K562 (cell line): ENCODE measurements around the gene GPHN. TPM values are rescaled to one million over a fixed set of nuclear protein-coding genes. Genes with fewer than 3 reads are reported as not detected.

ENCODE experiments used
- CHAMP1 ChIP-seq: fragments of 450-650 bp; IDR thresholded peaks from 2 replicates; pipeline ENCODE4 v1.6.1; 2016; ENCODE audit warnings: mild to moderate bottlenecking
- CXXC5 ChIP-seq: fragments of 250-450 bp; sonication (Bioruptor Pico); IDR thresholded peaks from 2 replicates; pipeline ENCODE4 v1.8.0; 2022; ENCODE audit warnings: inconsistent platforms, mild to moderate bottlenecking, moderate library complexity
- E2F6 ChIP-seq, 2 experiments: IDR thresholded peaks; 2 replicates each; pipeline ENCODE4 v1.6.1; 2011; ENCODE audit warnings: borderline replicate concordance in 1 of 2, control low read depth in 1 of 2, low read depth in 1 of 2, low read length in 1 of 2, mild to moderate bottlenecking in 1 of 2, mixed read lengths in 1 of 2, moderate library complexity in 1 of 2; ENCODE audit not compliant: insufficient read depth in 1 of 2, insufficient read length in 1 of 2, poor library complexity in 1 of 2, severe bottlenecking in 1 of 2; ENCODE audit errors: extremely low read depth in 1 of 2
- PKNOX1 ChIP-seq: fragments of 450-650 bp; IDR thresholded peaks from 2 replicates; pipeline ENCODE4 v1.6.1; 2016
- REST ChIP-seq, 2 experiments: fragments of 450-650 bp; formaldehyde crosslinking in 1 of 2; IDR thresholded peaks; 2 replicates each; pipeline versions ENCODE4 v1.4.0 to v1.6.1; 2014 to 2020; ENCODE audit warnings: mild to moderate bottlenecking in 2 of 2, borderline replicate concordance in 1 of 2, low read depth in 1 of 2
- ZNF395 ChIP-seq: fragments of 200-800 bp; sonication (Bioruptor generic); IDR thresholded peaks from 2 replicates; pipeline ENCODE4 v1.6.1; 2017; ENCODE audit warnings: missing genetic modification characterization, missing compliant biosample characterization
- ZNF639 ChIP-seq, 2 experiments: fragments of 200-800 bp in 1 of 2; sonication (Bioruptor generic) in 1 of 2; sonication (generic) in 1 of 2; formaldehyde crosslinking in 1 of 2; IDR thresholded peaks in 1 of 2; conservative IDR thresholded peaks in 1 of 2; 2 replicates each; pipeline versions ENCODE4 v1.5.0 to v1.6.1; 2016 to 2020; ENCODE audit warnings: missing compliant biosample characterization in 1 of 2, missing genetic modification characterization in 1 of 2, missing genetic modification reagents in 1 of 2
- polyA plus RNA-seq, 8 experiments: library from polyadenylated mRNA; depleted of rRNA in 4 of 8; stranded (reverse) in 5 of 8; unstranded in 3 of 8; fragments of >200 nt; fragmentation: Nextera tagmentation in 2 of 8; fragmentation: Illumina TruSeq in 1 of 8; extraction: Ambion mirVana in 2 of 8; extraction: Trizol in 1 of 8; gene quantifications; 2 replicates each; pipeline versions ENCODE4 v1.2.1 to v1.2.3, GENCODE V29; 2011 to 2014; ENCODE audit warnings: inconsistent platforms in 1 of 8, missing spikeins in 1 of 8
- total RNA-seq, 7 experiments: library from RNA; depleted of rRNA in 6 of 7; stranded (reverse); fragments of >200 nt in 6 of 7; fragmentation: Illumina TruSeq in 2 of 7; extraction: Trizol in 2 of 7; gene quantifications; 2 replicates each; pipeline versions ENCODE4 v1.2.1 to v1.2.3, GENCODE V29; 2011 to 2021; ENCODE audit warnings: low replicate concordance in 1 of 7

Gene GPHN
- total and polyA plus RNA-seq, 9 of the 15 experiments (the other 6 are each of a cell fraction or from before 2014, with no cell fraction given) = 5.9 to 16.0 (median 11.4) TPM

DNA sequence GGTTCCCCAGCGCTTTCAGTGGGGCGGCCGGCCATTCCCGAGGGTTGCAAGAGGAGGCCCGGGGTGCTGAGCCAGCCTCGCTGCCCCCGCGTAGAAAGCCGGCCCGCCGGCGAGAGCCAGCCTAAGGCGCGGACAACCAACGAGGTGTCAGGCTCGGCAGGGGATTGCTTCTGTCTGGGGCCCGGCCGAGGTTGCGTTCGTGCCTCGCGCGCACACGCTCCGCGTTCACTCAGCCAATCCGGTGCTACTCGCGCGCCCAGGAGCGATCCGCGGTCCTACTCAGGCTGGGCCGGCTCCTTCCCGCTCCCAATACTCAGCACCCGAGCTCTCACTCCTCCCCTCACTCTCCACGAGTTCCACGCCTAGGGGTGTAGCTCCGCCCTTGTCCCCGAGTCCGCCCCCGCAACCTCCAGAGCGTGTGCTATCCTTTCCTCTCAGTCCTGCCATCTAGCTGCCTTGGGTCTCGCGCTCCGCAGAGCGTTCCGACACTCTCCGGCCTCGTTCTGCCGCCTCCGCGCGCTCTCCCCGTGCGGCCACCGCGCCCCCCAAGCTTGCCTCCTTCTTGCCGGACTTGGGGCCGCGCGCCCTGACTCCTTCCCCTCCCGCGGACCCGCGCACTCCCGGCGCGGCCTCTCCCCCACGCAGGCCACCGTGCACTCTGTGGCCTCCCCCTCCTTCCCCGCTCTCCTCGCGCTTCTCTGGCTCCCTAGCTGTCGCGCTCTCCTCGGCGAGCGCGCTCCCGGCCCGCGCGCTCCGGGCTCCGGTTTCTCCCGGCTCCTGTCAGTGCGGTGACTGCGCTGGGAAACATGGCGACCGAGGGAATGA, at the start of gene GPHN (continued):
- TF ChIP-seq CHAMP1 (no peak), E2F6 (IDR thresholded peaks at IDR 0.05; ENCODE audit: borderline replicate concordance in 1 of 2, extremely low read depth in 1 of 2, insufficient read depth in 1 of 2, insufficient read length in 1 of 2, low read depth in 1 of 2, low read length in 1 of 2, poor library complexity in 1 of 2, severe bottlenecking in 1 of 2) (peak; percentile 85 to 90), ZNF639 (CRISPR knock-in tag; conservative IDR thresholded peaks at IDR 0.05 in 1 of 2, IDR thresholded peaks at IDR 0.05 in 1 of 2) (0 out of 4 replicates have a peak, but pooled peaks of 1 of the 2 experiments have one; percentile 43), REST (IDR thresholded peaks at IDR 0.05; ENCODE audit: borderline replicate concordance) (peak; percentile 90), REST (CRISPR knock-in tag; IDR thresholded peaks at IDR 0.05; ENCODE audit: low read depth) (no peak), CXXC5 (CRISPR knock-in tag) (peak; percentile 98), ZNF395 (CRISPR knock-in tag) (peak; percentile 18; the same call in 1 of the 2 replicates), PKNOX1 (0 out of 2 replicates have a peak, but pooled peaks have one; percentile 8)
